Glutamatergic neuron (in vitro differentiated cells): ENCODE data around the gene ZNF407. TPM values are rescaled to one million over a fixed set of nuclear protein-coding genes. Genes with fewer than 3 reads are reported as not detected.
A peak's percentile ranks its signal among the peaks of the same experiment; 100 is the strongest.

Experiments used
- DNase-seq: peaks from one replicate; pipeline ENCODE4 v3.0.0; 2022
- H3K27ac Mint-ChIP-seq: one replicate; pipeline ENCODE4 v1.8.0; 2020; ENCODE audit warnings: mild to moderate bottlenecking, mixed read lengths, inconsistent platforms; ENCODE audit not compliant: unreplicated experiment
- H3K27me3 Mint-ChIP-seq: one replicate; pipeline ENCODE4 v1.8.0; 2020; ENCODE audit warnings: mild to moderate bottlenecking, moderate library complexity, mixed read lengths, inconsistent platforms; ENCODE audit not compliant: unreplicated experiment
- H3K36me3 Mint-ChIP-seq: one replicate; pipeline ENCODE4 v1.8.0; 2020; ENCODE audit warnings: mild to moderate bottlenecking, mixed read lengths, inconsistent platforms; ENCODE audit not compliant: unreplicated experiment
- H3K4me1 Mint-ChIP-seq: one replicate; pipeline ENCODE4 v1.8.0; 2020; ENCODE audit warnings: mild to moderate bottlenecking, low read depth, mixed read lengths, inconsistent platforms; ENCODE audit not compliant: unreplicated experiment
- H3K4me3 Mint-ChIP-seq: one replicate; pipeline ENCODE4 v1.8.0; 2020; ENCODE audit warnings: mild to moderate bottlenecking, mixed read lengths, inconsistent platforms; ENCODE audit not compliant: unreplicated experiment
- H3K9me3 Mint-ChIP-seq: one replicate; pipeline ENCODE4 v1.8.0; 2020; ENCODE audit warnings: mild to moderate bottlenecking, moderate library complexity, mixed read lengths, inconsistent platforms; ENCODE audit not compliant: unreplicated experiment
- total RNA-seq: library from RNA; stranded (reverse); fragmentation: NEBNext Ultra II Directional; extraction: Animal tissue kit (Norgen Biotek cat#: 25700); gene quantifications from one replicate; pipeline ENCODE4 v1.2.1, GENCODE V29; 2021; ENCODE audit not compliant: unreplicated experiment
- TF ChIP-seq, protein P1 (sequence below): fragments of 200-600 bp; sonication (generic); IDR thresholded peaks from one replicate; pipeline ENCODE4 v1.5.0; 2021; ENCODE audit not compliant: partially characterized antibody, unreplicated experiment

Gene ZNF407
- total RNA-seq, 1 donor from 2014 or later = 15.8 TPM

DNA sequence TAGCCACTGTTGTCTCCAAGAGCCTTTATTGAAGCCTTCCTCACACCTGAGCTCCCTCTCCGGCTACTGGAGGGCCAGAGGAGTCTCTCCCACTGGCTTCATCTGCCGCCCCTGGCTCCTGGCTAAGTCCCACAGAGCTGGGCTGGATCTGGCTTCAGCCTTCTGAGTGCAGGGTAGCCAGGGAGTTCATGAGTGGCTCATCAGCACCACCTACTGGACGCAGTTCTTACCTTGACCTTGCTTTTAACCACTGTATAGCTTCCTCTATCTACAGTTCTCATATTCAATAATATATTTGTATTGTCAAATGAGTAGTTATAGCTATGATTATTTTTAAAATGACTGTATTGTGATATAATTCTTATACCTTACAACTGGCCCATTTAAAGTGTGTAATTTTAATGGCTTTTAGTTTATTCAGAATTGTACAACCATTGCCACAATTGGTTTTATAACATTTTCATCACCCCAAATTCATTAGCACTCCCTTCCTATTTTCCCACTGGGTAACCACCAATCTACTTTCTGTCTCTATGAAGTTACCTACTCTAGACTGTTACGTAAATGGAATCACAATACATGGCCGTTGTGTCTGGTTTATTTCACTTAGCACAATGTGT is 45.6 kb upstream of the ZNF407 start:
- peaks cover 10% of the 10 kb centered on the region for H3K9me3 Mint-ChIP-seq
- TF ChIP-seq, protein P1, sequence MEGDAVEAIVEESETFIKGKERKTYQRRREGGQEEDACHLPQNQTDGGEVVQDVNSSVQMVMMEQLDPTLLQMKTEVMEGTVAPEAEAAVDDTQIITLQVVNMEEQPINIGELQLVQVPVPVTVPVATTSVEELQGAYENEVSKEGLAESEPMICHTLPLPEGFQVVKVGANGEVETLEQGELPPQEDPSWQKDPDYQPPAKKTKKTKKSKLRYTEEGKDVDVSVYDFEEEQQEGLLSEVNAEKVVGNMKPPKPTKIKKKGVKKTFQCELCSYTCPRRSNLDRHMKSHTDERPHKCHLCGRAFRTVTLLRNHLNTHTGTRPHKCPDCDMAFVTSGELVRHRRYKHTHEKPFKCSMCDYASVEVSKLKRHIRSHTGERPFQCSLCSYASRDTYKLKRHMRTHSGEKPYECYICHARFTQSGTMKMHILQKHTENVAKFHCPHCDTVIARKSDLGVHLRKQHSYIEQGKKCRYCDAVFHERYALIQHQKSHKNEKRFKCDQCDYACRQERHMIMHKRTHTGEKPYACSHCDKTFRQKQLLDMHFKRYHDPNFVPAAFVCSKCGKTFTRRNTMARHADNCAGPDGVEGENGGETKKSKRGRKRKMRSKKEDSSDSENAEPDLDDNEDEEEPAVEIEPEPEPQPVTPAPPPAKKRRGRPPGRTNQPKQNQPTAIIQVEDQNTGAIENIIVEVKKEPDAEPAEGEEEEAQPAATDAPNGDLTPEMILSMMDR = peak; percentile 77
- H3K36me3 Mint-ChIP-seq = peaks cover 5% of the 10 kb centered on the region
- no peak overlapping the region for H3K27ac Mint-ChIP-seq
- no peaks in the 10 kb centered on the region for H3K4me1 Mint-ChIP-seq
- peaks cover 2% of the 10 kb centered on the region for H3K27me3 Mint-ChIP-seq
- H3K4me3 Mint-ChIP-seq = no peak overlapping the region
- DNase-seq = peak; percentile 82

DNA sequence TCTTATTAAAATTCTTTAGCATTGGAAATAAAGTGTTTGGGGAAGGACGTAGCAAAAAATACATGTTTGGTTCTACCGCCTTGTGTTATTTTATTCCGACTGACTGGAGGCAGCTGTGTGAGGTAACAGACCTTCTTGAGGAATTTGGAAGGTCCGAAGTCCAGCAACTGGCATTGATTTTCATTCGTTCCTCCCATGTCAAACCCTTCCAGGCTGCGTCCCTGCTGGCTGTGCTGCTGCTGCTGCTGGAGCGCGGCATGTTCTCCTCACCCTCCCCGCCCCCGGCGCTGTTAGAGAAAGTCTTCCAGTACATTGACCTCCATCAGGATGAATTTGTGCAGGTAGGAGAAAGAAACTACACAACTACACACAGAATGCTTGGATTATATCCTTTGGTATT is 41.5 kb upstream of the ZNF407 start:
- Mint-ChIP-seq H3K4me1 (no peaks in the 10 kb centered on the region), H3K36me3 (no peaks in the 10 kb centered on the region), H3K27ac (no peak overlapping the region), H3K9me3 (peaks cover 6% of the 10 kb centered on the region), H3K27me3 (peaks cover 2% of the 10 kb centered on the region), H3K4me3 (no peak overlapping the region)
- no peak for DNase-seq
- TF ChIP-seq, protein P1 = no peak

DNA sequence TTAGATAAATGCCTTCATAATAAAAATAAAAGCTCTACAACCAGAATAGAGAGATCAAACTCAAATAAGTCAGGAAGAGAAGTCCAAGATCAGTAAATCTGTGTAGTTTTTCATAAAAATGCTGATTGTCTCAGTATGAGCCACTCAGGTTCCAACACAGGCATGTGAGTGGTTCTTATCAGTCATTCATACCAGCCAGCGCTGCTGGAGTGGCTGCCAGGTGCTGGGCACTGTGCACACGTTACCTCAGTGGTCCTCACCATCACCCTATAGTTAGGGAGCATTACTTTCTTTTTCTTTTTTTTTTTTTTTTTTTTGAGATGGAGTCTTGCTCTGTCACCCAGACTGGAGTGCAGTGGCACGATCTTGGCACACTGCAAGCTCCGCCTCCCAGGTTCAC is 39.6 kb upstream of the ZNF407 start:
- TF ChIP-seq, protein P1 = no peak
- H3K27ac Mint-ChIP-seq = no peak overlapping the region
- H3K27me3 Mint-ChIP-seq = no peaks in the 10 kb centered on the region
- H3K36me3 Mint-ChIP-seq = no peaks in the 10 kb centered on the region
- H3K4me1 Mint-ChIP-seq = no peaks in the 10 kb centered on the region
- H3K9me3 Mint-ChIP-seq = peaks cover 4% of the 10 kb centered on the region
- no peak for DNase-seq
- no peak overlapping the region for H3K4me3 Mint-ChIP-seq

DNA sequence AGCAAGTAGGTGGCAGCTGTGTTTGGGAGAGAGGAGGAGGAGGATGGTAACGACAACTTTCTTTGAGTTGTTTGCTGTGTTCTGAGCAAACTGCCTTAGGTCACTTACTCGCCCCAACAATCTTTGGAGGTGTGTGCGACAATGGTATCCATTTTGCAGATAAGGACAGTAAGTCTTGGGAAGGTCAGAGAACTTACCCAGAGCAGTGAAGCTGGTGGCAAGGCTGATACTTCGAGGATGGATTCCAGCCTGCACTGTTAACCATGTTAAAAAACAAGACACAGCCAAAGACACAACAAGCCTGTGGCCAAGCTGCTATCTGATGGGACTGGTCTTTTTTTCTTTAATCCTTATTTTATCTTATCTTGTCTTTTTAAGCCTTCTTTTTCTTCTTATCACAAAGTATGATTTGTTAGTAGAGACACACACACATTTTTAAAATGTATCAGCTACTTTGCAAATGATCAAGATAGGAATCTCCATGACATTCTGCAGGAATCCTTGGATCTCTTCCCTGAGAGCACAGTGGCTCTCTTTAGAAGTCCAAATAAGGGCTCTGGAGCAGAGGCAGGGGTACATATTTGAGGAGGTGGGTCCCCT is 35.4 kb upstream of the ZNF407 start:
- TF ChIP-seq, protein P1 = no peak
- Mint-ChIP-seq H3K9me3 (peaks cover 6% of the 10 kb centered on the region), H3K27ac (no peak overlapping the region), H3K4me3 (no peak overlapping the region), H3K27me3 (no peaks in the 10 kb centered on the region), H3K36me3 (peaks cover 11% of the 10 kb centered on the region), H3K4me1 (no peaks in the 10 kb centered on the region)
- no peak for DNase-seq

DNA sequence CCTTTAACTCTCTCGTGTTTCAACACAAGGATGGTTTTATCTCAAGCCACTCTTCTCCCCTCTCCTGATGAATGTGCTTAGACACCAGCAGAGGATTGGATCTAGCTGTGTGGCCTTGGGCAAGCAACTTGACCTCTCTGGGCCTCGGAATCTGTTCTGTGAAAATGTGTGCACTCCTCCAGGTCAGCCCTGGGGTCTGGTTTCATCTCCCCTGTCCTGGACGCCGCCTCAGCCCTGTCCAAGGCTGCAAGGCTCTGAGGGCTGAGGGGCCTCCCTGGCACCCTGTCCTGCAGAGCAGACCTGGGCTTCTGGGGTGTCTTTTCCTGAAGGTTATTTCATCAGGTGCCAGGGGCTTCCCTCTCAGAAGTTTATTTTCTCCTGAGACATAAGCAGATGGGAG is 34.9 kb upstream of the ZNF407 start:
- no peak overlapping the region for H3K4me3 Mint-ChIP-seq
- peaks cover 6% of the 10 kb centered on the region for H3K9me3 Mint-ChIP-seq
- H3K27ac Mint-ChIP-seq = no peak overlapping the region
- H3K4me1 Mint-ChIP-seq = no peaks in the 10 kb centered on the region
- TF ChIP-seq, protein P1 = no peak
- no peak for DNase-seq
- H3K27me3 Mint-ChIP-seq = no peaks in the 10 kb centered on the region
- peaks cover 12% of the 10 kb centered on the region for H3K36me3 Mint-ChIP-seq
